Choroid plexus epithelial cell (primary cell): ENCODE results near the gene SULT6B1.

Experiments used
- DNase-seq: peaks from one replicate; pipeline ENCODE4 v3.0.0-alpha.2; 2010; ENCODE audit warnings: low read depth
- H3K4me3 ChIP-seq: 2 replicates; pipeline ENCODE4 v1.5.1; 2011; ENCODE audit warnings: low read depth, mild to moderate bottlenecking, control low read depth, low read length, moderate library complexity
- CTCF ChIP-seq: conservative IDR thresholded peaks from 2 replicates; pipeline ENCODE4 v1.5.1; 2011; ENCODE audit warnings: low read depth, mild to moderate bottlenecking, control low read depth, inconsistent platforms, low read length, moderate library complexity

The SULT6B1 gene

GRCh38 chr2:37146062-37146461 is 42.4 kb downstream of the SULT6B1 start:
- TF ChIP-seq CTCF: no peak
- no peak for DNase-seq

GRCh38 chr2:37143974-37144373 is 44.5 kb downstream of the SULT6B1 start:
- DNase-seq: peak; percentile 69
- no peak overlapping the region for H3K4me3 ChIP-seq
- TF ChIP-seq CTCF: no peak

More at GRCh38 chr2:37146062-37146461, 42.4 kb downstream of the SULT6B1 start:
- no peak overlapping the region for H3K4me3 ChIP-seq

- no peak for TF ChIP-seq CTCF
- no peak overlapping the region for H3K4me3 ChIP-seq
- DNase-seq: no peak
Measured at GRCh38 chr2:37142546-37142945, 45.9 kb downstream of the SULT6B1 start.

- H3K4me3 ChIP-seq: no peak overlapping the region
Measured at GRCh38 chr2:37132914-37133313, 55.6 kb downstream of the SULT6B1 start.

GRCh38 chr2:37125416-37125815 is 63.1 kb downstream of the SULT6B1 start:
- H3K4me3 ChIP-seq: no peak overlapping the region
- TF ChIP-seq CTCF: no peak
- no peak for DNase-seq

More at GRCh38 chr2:37132914-37133313, 55.6 kb downstream of the SULT6B1 start:
- DNase-seq: no peak
- TF ChIP-seq CTCF: no peak

GRCh38 chr2:37119157-37119556 is 69.3 kb downstream of the SULT6B1 start:
- no peak for DNase-seq
- no peak overlapping the region for H3K4me3 ChIP-seq
- no peak for TF ChIP-seq CTCF
